ENCODE measurements around the gene CDYL.
A peak's percentile ranks its signal among the peaks of the same experiment; 100 is the strongest.

CDYL gene

DNA sequence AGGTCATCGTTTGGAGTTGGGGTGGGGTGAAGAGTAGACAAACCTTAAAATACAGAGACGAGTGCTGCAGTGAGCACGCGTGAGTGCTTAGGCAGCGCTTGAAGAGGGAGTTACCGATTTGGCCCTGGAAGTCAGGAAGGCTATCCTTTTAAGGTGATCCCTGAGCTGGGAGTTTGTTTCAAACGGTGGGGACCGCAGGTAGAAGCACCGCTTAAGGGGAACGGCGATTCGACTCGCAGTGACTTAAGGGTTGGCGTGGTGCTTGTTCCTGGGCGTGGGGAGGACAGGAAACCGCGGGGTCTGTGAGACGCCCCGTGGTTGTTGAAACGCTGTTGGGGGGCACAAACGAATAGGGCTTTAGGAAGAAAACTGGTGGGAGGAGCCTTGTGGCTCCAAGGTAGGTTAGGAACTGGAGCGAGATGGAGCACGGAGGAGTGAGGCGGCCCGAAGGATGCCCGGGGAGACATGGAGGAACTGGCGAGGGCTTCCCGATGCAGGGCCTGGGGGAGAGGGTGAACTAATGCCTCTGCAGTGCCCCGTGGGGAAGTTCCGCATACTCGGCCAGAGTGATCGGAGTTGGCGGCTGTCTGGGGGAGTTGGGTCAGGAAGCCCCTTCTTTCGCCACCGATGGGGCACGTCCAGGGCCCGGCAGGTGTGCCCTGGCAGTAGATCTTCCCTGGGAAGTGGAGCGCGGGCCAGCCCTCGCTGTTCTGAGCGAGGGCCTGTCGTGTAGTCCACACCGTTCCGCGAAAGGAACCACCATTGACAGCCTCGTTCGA lies 1.3 kb upstream of the CDYL start:
- peak; percentile 32 for DNase-seq

DNA sequence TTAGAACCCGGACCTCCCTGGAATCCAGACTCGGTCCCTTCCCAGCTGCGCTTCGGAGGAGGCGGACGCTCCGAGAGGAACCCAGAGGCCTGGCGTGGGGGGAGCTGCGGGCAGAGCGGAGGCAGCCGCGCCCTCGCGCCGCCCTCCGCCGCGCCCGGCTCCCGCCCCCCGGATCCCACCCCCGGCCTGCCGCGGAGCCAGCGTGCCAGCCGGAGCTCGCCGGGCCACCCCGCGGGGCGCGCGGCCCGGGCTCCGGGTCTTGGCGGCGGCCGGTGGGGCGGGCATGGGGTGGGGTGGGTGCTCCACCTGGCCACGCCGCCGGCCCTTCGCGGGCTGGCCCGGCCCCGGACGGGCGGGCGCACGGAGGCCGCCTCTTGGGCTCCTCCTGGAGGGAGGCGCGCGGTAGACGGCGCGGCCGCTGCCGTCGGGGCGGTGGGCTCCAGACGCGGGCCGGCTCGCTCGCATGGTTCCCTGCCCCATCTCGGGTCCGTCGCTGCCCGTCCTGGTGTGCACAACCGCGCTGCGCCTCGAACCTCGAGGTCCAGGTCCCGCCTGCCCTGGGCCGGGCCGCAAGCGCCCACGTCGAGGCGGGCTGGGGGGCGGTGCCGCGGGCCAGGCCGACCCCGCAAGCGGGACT lies 592 bp upstream of the CDYL start:
- peak; percentile 84 for DNase-seq

DNA sequence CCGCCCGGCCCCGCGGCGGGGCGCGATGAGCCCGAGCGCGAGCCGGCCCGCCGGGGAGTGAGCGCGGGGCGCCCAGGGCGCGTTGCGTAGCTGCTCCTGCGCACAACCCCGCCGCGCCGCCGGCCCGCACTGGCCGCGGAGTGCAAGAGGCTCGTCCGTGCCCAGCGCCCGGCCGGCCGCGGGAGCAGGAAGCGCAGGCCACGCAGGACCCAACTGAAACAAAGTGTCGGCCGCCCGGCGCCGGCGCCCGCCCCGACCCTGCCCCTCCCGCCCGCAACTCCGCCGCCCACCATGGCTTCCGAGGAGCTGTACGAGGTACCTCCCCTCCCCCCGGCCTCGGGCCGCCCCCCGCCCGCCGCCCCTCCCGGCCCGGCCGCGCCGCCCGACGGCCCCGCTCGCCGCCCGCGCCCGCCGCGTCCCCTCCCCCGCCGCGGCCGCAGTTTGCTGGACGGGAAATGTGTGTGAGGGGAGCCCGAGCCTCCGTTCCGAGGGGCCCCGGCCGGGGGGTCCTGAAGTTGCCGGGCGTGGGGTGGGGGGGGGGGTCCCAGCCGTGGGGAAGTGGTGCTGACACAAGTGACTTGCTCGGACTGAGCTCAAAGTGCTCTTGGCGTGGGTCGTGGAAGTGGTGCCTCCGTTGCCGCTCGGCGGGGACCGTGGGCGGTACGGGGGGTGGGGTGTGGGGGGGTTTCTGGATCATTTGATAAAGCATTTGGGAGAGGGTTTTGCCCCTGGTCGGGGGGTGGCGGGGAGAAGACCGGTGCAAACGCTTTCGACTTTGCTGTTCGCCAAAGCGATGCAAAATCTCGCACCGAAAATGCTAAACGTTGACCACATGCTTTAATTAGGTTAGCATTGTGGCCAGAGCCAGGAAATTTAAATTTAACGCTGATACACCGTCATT lies 539 bp downstream of the CDYL start:
- DNase-seq: peak; percentile 53

DNA sequence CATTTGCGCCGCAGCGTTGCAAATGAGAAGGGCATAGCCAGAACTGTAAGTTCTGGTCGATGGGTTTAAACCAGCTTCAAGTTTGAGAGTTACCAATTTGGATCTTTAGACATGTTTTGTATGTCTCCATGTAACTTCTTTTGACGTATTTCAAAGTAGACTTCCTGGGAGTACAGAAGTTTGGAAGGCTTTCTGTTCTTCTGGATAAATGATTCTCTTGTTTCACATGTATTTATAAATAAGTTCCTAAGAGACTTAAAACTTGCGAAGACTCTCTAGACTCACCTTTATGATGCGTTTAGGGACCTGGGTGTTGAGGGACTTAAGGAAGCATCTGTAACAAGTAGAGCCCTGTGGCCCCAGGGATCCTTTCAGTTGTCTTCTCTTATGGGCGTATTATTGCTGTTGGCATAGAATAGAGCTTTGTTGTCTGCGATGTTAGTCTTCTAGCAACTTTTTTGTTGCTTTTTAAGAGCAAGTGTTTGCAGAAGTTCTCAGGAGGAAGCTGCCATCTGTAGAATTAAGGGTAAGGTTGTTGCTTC lies 1.3 kb downstream of the CDYL start:
- DNase-seq: no peak

DNA sequence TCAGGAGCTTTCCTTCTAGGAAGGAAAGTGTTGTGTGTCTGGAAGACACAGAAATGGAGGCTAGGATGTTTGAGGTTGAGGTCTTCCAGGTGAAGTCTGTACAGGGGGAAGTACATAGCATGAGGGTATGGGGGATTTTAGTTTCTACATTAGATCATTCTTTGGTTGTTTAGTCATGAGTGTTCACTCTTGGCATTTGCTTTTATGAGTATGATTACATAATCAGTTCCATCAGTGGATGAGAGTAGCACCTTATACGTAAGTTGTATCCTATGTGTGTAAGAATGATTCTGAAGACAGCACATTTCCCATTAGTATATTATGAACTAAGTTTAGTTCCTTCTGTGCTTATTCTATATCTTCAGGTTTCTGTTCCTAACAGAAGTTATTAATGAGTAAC lies 1.9 kb downstream of the CDYL start:
- DNase-seq: no peak

DNA sequence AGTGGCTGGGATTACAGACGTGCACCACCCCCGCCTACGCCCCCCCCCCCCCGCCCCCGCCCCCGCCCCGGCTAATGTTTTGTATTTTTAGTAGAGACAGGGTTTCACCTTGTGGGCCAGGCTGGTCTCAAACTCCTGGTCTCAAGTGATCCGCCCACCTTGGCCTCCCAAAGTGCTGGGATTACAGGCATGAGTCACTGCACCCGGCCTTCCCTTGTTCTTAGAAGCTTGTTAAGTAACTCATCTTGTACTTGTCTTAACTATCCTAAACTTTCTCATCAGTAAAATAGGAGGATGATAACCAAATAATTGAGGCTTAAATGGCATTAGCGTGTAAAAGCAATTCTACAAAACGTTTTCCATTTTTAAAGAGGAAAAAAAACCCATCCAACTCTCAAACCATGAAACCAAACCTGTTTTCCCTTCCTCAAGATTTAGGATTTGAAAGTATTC lies 4.2 kb downstream of the CDYL start:
- no peak for DNase-seq

DNA sequence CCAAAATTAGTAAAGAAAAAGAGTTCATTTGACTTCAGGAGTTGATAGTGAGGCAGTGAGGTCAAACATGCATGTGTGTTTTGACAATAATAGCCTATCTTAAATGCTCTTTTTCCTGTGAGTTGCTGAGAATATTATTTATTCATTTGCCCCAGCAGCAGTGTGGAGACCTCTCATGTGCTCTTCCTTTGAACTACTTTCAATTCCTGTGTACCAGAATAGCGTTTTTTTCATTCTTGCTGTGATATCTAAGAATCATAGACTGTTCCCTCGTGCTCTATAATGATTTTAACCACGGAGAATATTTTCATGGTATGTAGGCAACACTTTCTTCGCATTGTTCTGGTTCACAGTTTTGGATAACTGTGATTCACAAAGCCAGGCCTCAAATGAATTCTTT lies 5.2 kb downstream of the CDYL start:
- no peak for DNase-seq

DNA sequence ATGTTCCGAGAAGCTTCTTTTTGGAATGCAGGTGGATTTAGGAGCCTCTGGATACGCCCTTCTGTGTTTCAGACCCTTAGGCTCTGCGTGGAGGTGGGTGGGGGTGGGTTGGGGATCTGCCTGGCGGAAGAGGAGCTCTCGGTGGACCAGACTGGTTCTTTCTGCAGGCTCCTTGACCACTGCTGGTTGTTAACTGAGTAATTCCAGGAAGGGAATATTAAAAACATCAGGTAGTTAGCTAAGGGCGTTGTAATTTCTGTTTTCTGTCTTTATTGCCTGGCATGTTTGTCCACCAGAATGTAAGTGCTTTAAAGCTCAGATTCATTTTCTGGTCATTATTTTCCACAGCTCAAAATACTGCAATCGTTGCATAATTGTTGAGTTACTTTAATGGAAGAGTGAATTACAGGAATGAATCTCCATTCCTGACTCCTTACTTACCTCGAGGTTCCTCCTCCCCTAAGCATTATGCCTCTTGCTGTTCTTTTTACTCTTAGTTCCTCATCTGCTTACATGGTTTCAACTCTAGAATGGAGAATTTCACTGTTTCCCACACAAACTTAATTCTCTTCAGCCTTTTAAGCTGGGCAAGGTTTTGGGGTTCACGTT lies 5.9 kb downstream of the CDYL start:
- no peak for DNase-seq

DNA sequence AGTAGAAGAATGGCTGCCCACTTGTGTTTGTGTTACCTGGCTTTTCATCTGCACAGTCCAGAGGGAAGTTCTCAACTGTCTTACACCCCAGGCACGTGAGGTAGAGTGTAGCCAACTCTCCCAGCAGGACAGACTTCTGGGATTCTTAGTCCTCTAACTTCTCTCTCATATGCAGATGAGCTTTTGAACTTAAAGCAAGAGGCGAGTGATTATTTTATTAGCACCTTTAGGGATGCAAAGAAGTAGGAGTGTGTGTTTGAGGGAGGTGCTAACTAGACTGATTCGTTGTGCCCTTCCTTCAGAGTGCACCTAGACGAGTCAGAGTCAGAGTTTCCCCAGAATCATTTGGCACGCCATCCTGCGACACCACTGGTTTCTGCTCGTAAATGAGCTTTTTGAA lies 10.8 kb downstream of the CDYL start:
- DNase-seq: no peak

DNA sequence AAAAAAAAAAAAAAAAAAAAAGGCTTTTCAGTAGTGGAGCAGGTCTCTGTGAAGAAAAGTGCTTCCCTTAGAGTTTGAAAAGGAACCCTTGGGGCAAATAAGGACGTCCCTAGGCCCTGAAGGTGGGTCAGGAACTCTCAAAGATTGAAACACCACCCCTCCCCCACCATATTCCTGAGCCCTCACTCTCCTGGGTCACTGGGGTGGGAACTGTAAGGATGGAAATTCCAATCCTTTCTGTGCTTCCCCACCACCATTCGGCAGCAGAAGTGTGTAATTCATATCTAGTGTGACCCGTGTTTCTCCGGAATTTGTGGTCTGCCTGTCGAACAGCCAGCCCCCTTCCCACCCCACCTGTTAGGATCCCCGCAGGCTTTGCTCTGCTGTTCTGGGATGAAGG lies 12.3 kb downstream of the CDYL start:
- no peak for DNase-seq

DNA sequence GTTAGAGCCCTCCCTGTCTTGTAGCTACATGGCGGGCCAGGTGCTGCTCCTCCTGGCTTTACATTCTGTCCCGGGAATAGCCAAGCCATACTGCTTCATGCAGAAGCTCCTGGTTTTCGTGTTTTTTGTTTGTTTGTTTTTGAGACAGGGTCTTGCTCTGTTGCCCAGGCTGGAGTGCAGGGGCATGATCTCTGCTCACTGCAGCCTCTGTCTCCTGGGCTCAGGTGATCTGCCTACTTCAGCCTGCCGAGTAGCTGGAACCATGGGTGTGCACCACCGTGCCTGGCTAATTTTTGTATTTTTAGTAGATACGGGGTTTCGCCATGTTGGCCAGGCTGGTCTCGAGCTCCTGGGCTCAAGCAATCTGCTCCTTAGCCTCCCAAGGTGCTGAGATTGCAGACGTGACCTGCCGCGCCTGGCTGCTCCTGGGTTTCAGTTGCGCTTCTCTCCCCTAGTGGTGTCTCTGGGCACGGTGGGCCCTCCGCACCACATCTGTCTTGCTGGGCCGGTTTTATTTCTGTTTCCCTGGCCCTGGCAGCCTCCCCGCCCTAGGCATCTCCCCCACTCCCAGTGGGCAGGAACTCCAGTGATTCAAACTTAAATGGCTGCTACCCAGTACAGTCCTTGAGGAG lies 12.9 kb downstream of the CDYL start:
- DNase-seq: no peak

DNA sequence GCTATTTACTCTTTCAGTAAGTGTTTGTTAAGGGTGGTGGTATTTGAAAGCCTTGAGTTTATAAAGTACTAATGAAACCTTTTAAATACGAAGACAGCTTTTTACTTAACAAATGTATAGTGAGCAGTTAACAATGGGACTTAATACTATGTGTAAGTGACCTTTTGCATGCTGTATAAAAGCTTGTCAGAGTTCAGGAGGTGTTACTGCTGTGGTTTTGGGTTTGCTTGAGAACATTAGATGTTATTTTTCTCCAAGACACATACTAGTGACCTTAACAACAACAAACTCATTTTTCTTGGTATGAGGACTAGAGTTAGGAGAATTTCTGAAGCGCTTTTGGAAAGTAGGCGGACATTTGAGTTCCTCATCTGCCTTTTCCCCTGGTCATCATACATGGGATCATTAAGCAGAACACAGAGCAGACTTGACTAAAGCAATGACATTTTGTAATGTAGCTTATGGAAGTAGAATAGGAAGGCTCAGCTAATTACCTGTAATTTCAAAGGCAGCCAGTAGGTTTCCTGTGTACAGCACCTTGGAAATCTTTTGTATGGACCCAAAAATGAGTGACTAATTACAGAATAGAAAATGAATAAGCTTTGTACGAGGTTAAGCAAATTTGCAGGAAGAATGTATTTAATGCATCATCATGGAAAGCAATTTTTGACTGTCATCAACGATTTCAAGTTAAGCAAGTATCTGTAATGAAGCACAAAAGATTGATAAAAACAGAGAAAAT lies 14.1 kb downstream of the CDYL start:
- DNase-seq: no peak

DNA sequence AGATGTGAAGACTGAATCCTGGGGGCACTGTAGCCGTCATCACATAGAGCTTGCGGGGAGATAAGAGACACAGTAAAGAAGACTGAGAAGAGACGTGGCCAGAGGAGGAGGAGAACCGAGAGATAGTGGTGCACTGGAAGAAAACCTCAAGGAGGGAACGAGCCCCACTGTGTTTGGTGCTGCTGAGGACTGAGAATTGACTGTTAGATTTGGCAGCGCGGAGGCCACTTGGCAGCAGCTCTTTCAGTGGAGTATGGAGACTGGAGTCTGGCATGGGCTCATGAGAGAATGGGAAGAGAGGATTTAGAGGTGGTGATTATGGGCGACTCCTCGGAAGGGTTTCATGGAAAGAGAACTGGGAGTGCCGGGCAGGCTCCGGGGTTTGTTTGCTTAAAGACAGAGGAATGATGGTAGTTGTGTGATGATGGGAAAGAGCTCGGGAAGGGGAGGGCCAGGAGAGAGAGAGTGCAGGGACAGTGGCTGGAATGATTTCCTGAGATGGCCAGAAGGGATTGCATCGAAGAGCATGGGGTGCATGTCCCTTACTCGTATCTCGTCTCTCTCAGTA lies 18.0 kb downstream of the CDYL start:
- no peak for DNase-seq

DNA sequence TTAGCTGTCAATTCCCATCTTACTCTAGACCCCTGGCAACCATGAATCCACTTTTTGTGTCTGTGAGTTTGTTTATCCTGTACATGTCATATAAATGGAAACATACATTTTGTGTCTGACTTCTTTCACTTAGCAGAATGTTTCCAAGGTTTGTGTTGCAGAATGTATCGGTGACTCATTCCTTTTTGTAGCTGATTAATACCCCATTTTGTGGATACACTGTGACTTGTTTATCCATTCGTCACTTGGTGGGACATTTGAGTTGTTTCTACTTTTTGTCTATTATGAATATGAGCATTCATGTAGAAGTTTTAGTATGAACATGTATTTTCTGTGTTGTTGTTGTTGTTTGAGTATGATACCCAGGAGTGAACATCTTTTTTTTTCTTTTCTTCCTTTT lies 21.4 kb downstream of the CDYL start:
- DNase-seq: no peak

DNA sequence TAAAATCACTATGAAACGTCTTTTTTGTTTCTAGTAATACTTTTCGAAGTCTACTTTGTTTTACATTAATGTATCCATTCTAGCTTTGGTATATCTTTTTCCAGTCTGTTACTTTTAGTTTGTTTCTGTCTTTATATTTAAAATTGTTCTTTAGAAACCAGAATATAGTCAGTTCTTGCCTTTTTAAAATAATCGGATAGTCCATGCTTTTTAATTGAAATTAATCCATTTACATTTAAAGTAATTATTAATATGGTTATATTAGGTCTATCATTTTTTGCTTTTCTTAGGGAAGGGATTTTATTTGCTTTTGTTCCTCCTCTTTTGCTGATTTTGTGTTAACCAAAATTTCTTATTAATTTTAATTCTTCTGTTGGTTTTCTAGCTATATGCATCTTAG lies 23.7 kb downstream of the CDYL start:
- no peak for DNase-seq

DNA sequence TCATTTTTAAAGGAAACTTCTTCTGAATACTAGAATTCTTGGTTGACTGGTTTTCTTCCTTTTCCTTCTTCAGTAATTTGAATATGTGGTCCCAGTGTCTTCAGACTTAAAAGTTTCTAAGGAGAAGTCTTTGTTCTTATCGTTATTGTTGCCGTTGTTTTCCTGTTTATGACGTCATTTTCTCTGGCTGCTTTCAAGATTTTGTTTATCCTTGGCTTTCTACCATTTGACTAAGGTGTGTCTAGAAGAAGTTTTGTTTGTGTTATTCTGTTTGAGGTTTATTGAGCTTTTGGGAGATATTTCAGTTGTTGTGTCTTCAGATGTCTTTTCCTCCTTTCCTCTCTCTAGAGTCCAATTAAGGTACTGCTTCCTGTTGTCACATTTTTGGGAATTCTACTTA lies 24.5 kb downstream of the CDYL start:
- DNase-seq: no peak

DNA sequence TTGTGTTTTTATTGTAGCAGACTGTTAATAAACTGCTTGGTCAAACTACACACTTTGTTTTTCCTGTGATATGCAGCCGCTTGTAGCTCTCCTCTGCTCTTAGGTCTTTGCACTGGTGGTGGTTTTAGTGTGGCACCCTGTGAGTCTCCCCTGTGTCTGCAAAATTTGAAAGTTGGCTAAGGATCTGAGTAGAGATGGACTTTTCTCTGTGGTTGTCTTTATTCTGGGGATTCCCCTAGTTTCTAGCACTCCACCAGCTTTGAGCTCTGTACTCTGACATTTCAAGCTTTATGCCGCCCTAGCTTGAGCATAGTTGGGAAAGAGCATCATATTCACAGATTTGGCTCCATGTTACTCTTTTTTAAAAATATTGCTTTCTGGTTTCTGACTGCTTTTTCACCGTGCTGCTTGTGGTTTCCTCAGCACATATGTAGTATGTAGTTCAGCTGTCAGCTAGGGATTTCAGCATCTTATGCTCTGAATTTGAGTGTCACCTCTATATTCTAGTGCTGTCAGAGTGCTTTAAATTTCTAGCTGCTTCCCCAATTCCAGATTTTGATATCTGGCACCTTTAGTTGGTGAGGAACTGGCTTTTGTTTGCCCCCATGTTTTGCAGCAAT lies 25.4 kb downstream of the CDYL start:
- no peak for DNase-seq

DNA sequence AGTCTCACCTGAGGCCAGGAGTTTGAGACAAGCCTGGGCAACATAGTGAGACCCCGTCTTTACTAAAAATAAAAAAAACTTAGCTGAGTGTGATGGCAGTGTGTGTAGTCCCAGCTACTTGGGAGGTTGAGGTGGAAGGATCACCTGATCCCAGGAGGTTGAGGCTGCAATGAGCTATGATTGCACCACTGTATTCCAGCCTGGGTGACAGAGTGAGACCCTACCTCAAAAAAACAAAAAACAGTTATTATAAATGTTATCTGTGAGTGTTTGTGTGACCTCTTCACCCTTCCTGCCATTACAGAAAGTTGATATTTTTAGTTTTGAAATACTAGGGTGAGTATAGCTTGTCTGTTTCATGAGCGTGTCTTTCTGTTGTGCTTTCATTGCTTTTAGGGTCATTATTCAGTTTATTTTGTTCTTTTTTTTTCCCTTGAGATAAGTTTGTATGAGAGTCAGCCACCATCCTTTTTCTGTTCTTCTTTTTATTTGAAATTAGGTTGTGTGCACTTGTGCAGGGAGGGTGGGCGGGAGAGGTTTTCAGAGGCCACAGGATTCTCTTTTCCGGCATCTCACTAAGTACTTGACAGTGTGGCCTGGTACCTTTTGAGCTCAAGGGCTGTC lies 26.2 kb downstream of the CDYL start:
- no peak for DNase-seq

DNA sequence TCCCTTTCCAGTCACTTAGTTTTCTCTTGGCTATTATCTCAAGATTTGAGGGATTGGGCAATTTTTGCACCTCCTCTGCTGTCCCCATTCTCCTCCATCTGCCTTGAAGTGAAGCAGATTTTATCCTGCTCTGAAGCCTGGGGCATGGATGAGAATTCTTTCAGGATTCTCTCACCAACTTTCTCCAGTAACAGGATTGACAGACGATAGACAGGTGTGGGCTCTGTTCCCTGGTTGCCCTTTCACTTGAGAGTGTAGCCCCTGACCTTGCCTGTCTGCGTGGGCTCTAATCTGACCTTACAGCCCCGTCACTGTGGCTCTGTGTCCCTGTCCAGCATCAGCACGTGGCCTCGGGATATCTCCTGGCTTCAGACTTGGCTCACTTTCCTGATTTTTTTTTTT lies 27.1 kb downstream of the CDYL start:
- DNase-seq: no peak

DNA sequence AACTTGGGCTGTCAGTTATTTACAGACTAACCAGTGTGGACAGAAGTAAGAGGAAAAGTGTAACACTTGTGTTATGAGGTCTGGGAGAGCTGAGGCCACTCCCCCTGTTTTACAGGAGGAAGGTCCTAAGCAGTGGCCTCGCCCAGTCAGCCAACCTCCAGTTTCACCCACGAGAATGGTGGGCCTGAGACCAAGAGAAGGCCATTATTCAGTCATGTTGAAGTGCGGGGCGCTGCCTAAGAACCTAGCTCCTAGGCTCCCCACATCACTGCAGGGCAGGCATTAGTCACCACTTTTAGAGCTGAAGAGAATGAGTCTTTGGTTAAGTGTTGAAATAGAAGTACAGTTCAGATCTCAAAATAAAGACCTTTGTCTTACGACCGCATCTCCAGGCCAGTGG lies 27.9 kb downstream of the CDYL start:
- no peak for DNase-seq
